K562 (cell line): ENCODE measurements around the gene CDH18. TPM values are rescaled to one million over a fixed set of nuclear protein-coding genes. Genes with fewer than 3 reads are reported as not detected.

ENCODE experiments used
- ATAC-seq: fragments of 200-7000 bp; cut with Tn5 transposase; 3 replicates; pipeline ENCODE4 v1.9.1; 2020; ENCODE audit warnings: moderate library complexity
- BruUV-seq: library from RNA; stranded (reverse); fragments of 400-500 nt; replicated peaks from 2 replicates; lab custom pipeline; 2021; lab: Mats Ljungman, UMichigan
- CTCF ChIA-PET: fragments of 300-600 bp; formaldehyde crosslinking; extraction: SDS; loops from one replicate; lab custom pipeline; 2021; ENCODE audit warnings: low intra/inter-chr PET ratio; lab: Yijun Ruan, JAX
- POLR2A ChIA-PET: fragments of 300-600, 350-650 bp; sonication (Branson Sonifier 250); formaldehyde crosslinking; extraction: SDS; loops from one replicate; lab custom pipeline; 2021; ENCODE audit warnings: antibody characterized with exemption, inconsistent platforms; lab: Yijun Ruan, JAX
- DNase-seq, 4 experiments: peaks; one replicate each; pipeline versions ENCODE4 v3.0.0 to v3.0.0-alpha.2; 2011 to 2018; ENCODE audit warnings: low spot score in 3 of 4, mixed read lengths in 3 of 4; ENCODE audit errors: extremely low read depth in 1 of 4
- FAIRE-seq: peaks from 2 replicates; lab custom pipeline; 2011; peaks lifted over from hg19 to GRCh38; lab: Jason Lieb, UNC
- H2AFZ ChIP-seq: 2 replicates; pipeline ENCODE4 v1.6.0; 2011; ENCODE audit warnings: low read depth, low read length, control low read depth, inconsistent platforms
- H3K27ac ChIP-seq: fragments of 200-600 bp; 3 replicates; pipeline ENCODE4 v1.8.0; 2011; ENCODE audit warnings: low read depth, mild to moderate bottlenecking, control low read depth, inconsistent platforms, low read length, moderate library complexity, mixed read lengths; ENCODE audit errors: extremely low read depth
- H3K27me3 ChIP-seq, 2 experiments: fragments of 300-600 bp in 1 of 2; 2 replicates in 1 of 2; 3 replicates in 1 of 2; pipeline versions ENCODE4 v1.6.0 to v1.8.0; 2011; ENCODE audit warnings: inconsistent platforms in 2 of 2, low read length in 2 of 2, mild to moderate bottlenecking in 1 of 2, mixed read lengths in 1 of 2, moderate library complexity in 1 of 2; ENCODE audit not compliant: control insufficient read depth in 2 of 2, insufficient read depth in 2 of 2
- H3K36me3 ChIP-seq: fragments of 300-600 bp; 3 replicates; pipeline ENCODE4 v1.8.0; 2011; ENCODE audit warnings: mild to moderate bottlenecking, low read length, inconsistent platforms; ENCODE audit not compliant: control insufficient read depth, insufficient read depth
- H3K4me1 ChIP-seq, 2 experiments: fragments of 200-600 bp in 1 of 2; replicated peaks in 1 of 2; 2 replicates in 1 of 2; 3 replicates in 1 of 2; pipeline versions ENCODE4 v1.5.1 to v1.8.0; 2011; ENCODE audit warnings: inconsistent platforms in 2 of 2, low read length in 2 of 2, mild to moderate bottlenecking in 1 of 2, mixed read lengths in 1 of 2, moderate library complexity in 1 of 2; ENCODE audit not compliant: control insufficient read depth in 2 of 2, insufficient read depth in 2 of 2
- H3K4me2 ChIP-seq: 2 replicates; pipeline ENCODE4 v1.6.1; 2011; ENCODE audit warnings: low read length, control low read depth, inconsistent platforms, mixed read lengths; ENCODE audit not compliant: insufficient read depth
- H3K4me3 ChIP-seq: fragments of 200-600 bp; sonication (generic), shearing (Covaris generic); 2 replicates; pipeline ENCODE4 v1.5.1; 2016; ENCODE audit warnings: control low read depth, inconsistent platforms
- H3K79me2 ChIP-seq: fragments of 200-600 bp; 3 replicates; pipeline ENCODE4 v1.8.0; 2011; ENCODE audit warnings: low read length, inconsistent platforms; ENCODE audit not compliant: control insufficient read depth, insufficient read depth
- H3K9ac ChIP-seq, 2 experiments: 2 replicates each; pipeline versions ENCODE4 v1.6.0 to v1.6.1; 2011; ENCODE audit warnings: low read depth in 2 of 2, low read length in 2 of 2, control low read depth in 1 of 2, inconsistent platforms in 1 of 2, mild to moderate bottlenecking in 1 of 2, mixed read lengths in 1 of 2; ENCODE audit not compliant: insufficient read depth in 1 of 2
- H3K9me1 ChIP-seq: one replicate; pipeline ENCODE4 v1.6.0; 2011; ENCODE audit warnings: inconsistent platforms, mild to moderate bottlenecking, low read length, moderate library complexity; ENCODE audit not compliant: control insufficient read depth, insufficient read depth
- H3K9me3 ChIP-seq: replicated peaks from 2 replicates; pipeline ENCODE4 v1.5.1; 2011; ENCODE audit warnings: low read depth, low read length, inconsistent platforms; ENCODE audit not compliant: control insufficient read depth, insufficient read depth
- H4K20me1 ChIP-seq: replicated peaks from 2 replicates; pipeline ENCODE4 v1.6.1; 2011; ENCODE audit warnings: low read length, inconsistent platforms, mixed read lengths; ENCODE audit not compliant: control insufficient read depth, insufficient read depth
- GTF3C2 ChIP-seq: IDR thresholded peaks from 3 replicates; pipeline ENCODE4 v1.6.1; 2011; ENCODE audit warnings: borderline replicate concordance, mild to moderate bottlenecking, moderate library complexity; ENCODE audit not compliant: insufficient read length; ENCODE audit errors: extremely low read depth
- KLF13 ChIP-seq: fragments of 450-650 bp; IDR thresholded peaks from 2 replicates; pipeline ENCODE4 v1.6.1; 2016; ENCODE audit warnings: missing genetic modification characterization, low read depth, mild to moderate bottlenecking, missing compliant biosample characterization, moderate library complexity, borderline replicate concordance
- NFE2L1 ChIP-seq: fragments of 450-650 bp; IDR thresholded peaks from 2 replicates; pipeline ENCODE4 v1.6.1; 2016; ENCODE audit warnings: missing genetic modification characterization, low read depth, mild to moderate bottlenecking, missing compliant biosample characterization, moderate library complexity, borderline replicate concordance
- PATZ1 ChIP-seq: fragments of 250-450 bp; sonication (Bioruptor Pico); IDR thresholded peaks from 2 replicates; pipeline ENCODE4 v1.5.0; 2020; ENCODE audit warnings: mild to moderate bottlenecking, borderline replicate concordance
- PBX2 ChIP-seq, 2 experiments: IDR thresholded peaks in 1 of 2; conservative IDR thresholded peaks in 1 of 2; 2 replicates each; pipeline ENCODE4 v1.6.1; 2016; ENCODE audit warnings: low read depth in 2 of 2, mild to moderate bottlenecking in 1 of 2, missing compliant biosample characterization in 1 of 2, missing genetic modification characterization in 1 of 2, moderate library complexity in 1 of 2
- POLR3A ChIP-seq: IDR thresholded peaks from 2 replicates; pipeline ENCODE4 v1.6.1; 2011; ENCODE audit warnings: borderline replicate concordance, mild to moderate bottlenecking, moderate library complexity; ENCODE audit not compliant: insufficient read length, insufficient read depth; ENCODE audit errors: extremely low read depth
- UBTF ChIP-seq, 2 experiments: IDR thresholded peaks; 2 replicates each; pipeline ENCODE4 v1.6.1; 2012; ENCODE audit warnings: improper control_type of control experiment in 2 of 2, low read depth in 2 of 2, low read length in 2 of 2, borderline replicate concordance in 1 of 2
- ZNF444 ChIP-seq: fragments of 250-450 bp; sonication (Bioruptor Pico); IDR thresholded peaks from 2 replicates; pipeline ENCODE4 v1.4.0; 2020; ENCODE audit warnings: mild to moderate bottlenecking, moderate library complexity
- ZNF445 ChIP-seq: fragments of 250-450 bp; sonication (Bioruptor Pico); IDR thresholded peaks from 2 replicates; pipeline ENCODE4 v1.4.0; 2020; ENCODE audit warnings: low read depth, mild to moderate bottlenecking, moderate library complexity
- WGBS: fragments of 100-300 bp; shearing (Covaris generic); methylation state at CpG from one replicate; pipeline ENCODE4 v1.1.6; 2016; ENCODE audit warnings: low coverage, mixed read lengths; ENCODE audit not compliant: insufficient coverage; ENCODE audit errors: missing lambda C conversion rate; 5-methylcytosine and 5-hydroxymethylcytosine counted together
- in situ Hi-C: fragments of 300-500 bp; cut with MboI; formaldehyde crosslinking; loops from 4 replicates; pipeline ENCODE4 v1.15.0; 2018; ENCODE audit warnings: inconsistent platforms, mixed read lengths
- intact Hi-C: fragments of 100-400 bp; cut with micrococcal nuclease; formaldehyde crosslinking; loops from 2 replicates; pipeline ENCODE4 v1.14.2; 2022
- polyA plus RNA-seq, 8 experiments: library from polyadenylated mRNA; depleted of rRNA in 4 of 8; stranded (reverse) in 5 of 8; unstranded in 3 of 8; fragments of >200 nt; fragmentation: Nextera tagmentation in 2 of 8; fragmentation: Illumina TruSeq in 1 of 8; extraction: Ambion mirVana in 2 of 8; extraction: Trizol in 1 of 8; gene quantifications; 2 replicates each; pipeline versions ENCODE4 v1.2.1 to v1.2.3, GENCODE V29; 2011 to 2014; ENCODE audit warnings: inconsistent platforms in 1 of 8, missing spikeins in 1 of 8
- total RNA-seq, 7 experiments: library from RNA; depleted of rRNA in 6 of 7; stranded (reverse); fragments of >200 nt in 6 of 7; fragmentation: Illumina TruSeq in 2 of 7; extraction: Trizol in 2 of 7; gene quantifications; 2 replicates each; pipeline versions ENCODE4 v1.2.1 to v1.2.3, GENCODE V29; 2011 to 2021; ENCODE audit warnings: low replicate concordance in 1 of 7

CDH18 gene
- total and polyA plus RNA-seq, 9 of the 15 experiments (the other 6 are each of a cell fraction or from before 2014, with no cell fraction given): 0.18 to 1.4 (median 0.31) TPM

GRCh38 chr5:19782566-19782965 is 205.4 kb downstream of the CDH18 start:
- ATAC-seq (no peak), FAIRE-seq (no peak), DNase-seq (no peak)
- no peak overlapping the region for H3K4me2 ChIP-seq
- H3K36me3 ChIP-seq: no peaks in the 10 kb centered on the region
- no peaks in the 10 kb centered on the region for H4K20me1 ChIP-seq
- no peak overlapping the region for H3K4me3 ChIP-seq
- no peak overlapping the region for H3K9ac ChIP-seq
- H2AFZ ChIP-seq: no peak overlapping the region
- no peaks in the 10 kb centered on the region for H3K79me2 ChIP-seq
- BruUV-seq: no TSS peak
- POLR2A ChIA-PET: no interaction called here
- CTCF ChIA-PET: no interaction called here
- 0% methylated on average over 2 of the region's 2 CpGs for WGBS
- H3K9me1 ChIP-seq: no peaks in the 10 kb centered on the region
- H3K4me1 ChIP-seq: no peaks in the 10 kb centered on the region
- intact Hi-C loops: no loop called here
- in situ Hi-C loops: no loop called here
- no peaks in the 10 kb centered on the region for H3K9me3 ChIP-seq
- no peaks in the 10 kb centered on the region for H3K27me3 ChIP-seq
- H3K27ac ChIP-seq: no peak overlapping the region
- no peak for TF ChIP-seq NFE2L1
- TF ChIP-seq ZNF445 (CRISPR knock-in tag): no peak
- no peak for TF ChIP-seq POLR3A
- TF ChIP-seq ZNF444: no peak
- no peak for TF ChIP-seq PATZ1
- TF ChIP-seq UBTF (IDR thresholded peaks at IDR 0.05; ENCODE audit: borderline replicate concordance in 1 of 2, low read depth in 2 of 2, low read length in 2 of 2): no peak
- no peak for TF ChIP-seq PBX2 (CRISPR knock-in tag; IDR thresholded peaks at IDR 0.05; ENCODE audit: low read depth)
- no peak for TF ChIP-seq PBX2 (tag; conservative IDR thresholded peaks at IDR 0.05; ENCODE audit: low read depth)
- no peak for TF ChIP-seq GTF3C2
- TF ChIP-seq KLF13 (tag): no peak
